PFSK-1 (cell line): ENCODE data around the gene ACAA1.

Experiments
- FOXP2 ChIP-seq: optimal IDR thresholded peaks from 2 replicates; pipeline ENCODE3; 2011; ENCODE audit warnings: borderline replicate concordance, control low read depth, inconsistent platforms; ENCODE audit not compliant: insufficient read depth; ENCODE audit errors: extremely low read length, extremely low read depth
- POLR2AphosphoS5 ChIP-seq: IDR thresholded peaks from 2 replicates; pipeline ENCODE4 v1.6.1; 2012; ENCODE audit warnings: low read depth, mild to moderate bottlenecking, control low read depth, low read length, moderate library complexity
- TF ChIP-seq, protein P1 (sequence below), 2 experiments: IDR thresholded peaks; 2 replicates each; pipeline versions ENCODE4 v1.6.1 to v1.8.0; 2011 to 2012; ENCODE audit warnings: low read depth in 2 of 2, low read length in 2 of 2, control low read depth in 1 of 2, inconsistent platforms in 1 of 2, mild to moderate bottlenecking in 1 of 2, moderate library complexity in 1 of 2; ENCODE audit not compliant: insufficient read depth in 1 of 2

DNA sequence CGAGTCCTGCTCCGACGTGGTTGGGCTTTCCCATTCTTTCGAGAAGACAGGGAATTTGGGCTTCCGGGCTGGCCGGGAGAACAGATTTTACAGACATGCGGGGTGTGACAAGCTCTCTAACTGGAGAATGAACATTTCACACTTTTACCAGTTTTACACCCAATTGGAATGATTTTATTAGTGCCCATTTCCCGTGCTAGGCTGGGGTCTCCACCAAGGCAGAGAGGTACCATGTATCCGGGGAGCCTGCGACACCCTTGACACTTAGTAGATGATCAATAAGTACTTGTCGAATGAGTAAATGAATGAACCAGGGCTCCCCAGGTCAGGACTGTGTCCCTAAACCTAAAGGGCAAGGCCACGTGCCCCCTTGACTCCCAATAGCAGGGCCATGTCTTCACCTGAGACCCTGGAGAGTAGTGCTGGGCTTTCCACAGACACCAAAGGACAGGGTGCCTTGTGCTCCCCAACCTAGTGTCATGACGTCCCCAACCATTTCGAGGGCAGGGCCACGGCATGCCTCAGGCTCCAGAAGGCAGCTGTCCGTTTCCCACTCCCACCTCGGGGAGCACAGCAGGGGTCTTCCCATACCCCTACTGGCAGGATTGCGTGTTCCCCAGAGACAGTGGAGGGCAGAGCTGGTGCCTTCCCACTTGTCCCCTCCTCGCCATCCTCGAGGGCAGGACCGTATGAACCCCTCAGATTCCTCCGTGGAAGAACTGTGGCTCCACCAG lies 855 bp upstream of the ACAA1 start:
- TF ChIP-seq FOXP2, result no peak
- TF ChIP-seq POLR2AphosphoS5, result no peak
- TF ChIP-seq, protein P1, sequence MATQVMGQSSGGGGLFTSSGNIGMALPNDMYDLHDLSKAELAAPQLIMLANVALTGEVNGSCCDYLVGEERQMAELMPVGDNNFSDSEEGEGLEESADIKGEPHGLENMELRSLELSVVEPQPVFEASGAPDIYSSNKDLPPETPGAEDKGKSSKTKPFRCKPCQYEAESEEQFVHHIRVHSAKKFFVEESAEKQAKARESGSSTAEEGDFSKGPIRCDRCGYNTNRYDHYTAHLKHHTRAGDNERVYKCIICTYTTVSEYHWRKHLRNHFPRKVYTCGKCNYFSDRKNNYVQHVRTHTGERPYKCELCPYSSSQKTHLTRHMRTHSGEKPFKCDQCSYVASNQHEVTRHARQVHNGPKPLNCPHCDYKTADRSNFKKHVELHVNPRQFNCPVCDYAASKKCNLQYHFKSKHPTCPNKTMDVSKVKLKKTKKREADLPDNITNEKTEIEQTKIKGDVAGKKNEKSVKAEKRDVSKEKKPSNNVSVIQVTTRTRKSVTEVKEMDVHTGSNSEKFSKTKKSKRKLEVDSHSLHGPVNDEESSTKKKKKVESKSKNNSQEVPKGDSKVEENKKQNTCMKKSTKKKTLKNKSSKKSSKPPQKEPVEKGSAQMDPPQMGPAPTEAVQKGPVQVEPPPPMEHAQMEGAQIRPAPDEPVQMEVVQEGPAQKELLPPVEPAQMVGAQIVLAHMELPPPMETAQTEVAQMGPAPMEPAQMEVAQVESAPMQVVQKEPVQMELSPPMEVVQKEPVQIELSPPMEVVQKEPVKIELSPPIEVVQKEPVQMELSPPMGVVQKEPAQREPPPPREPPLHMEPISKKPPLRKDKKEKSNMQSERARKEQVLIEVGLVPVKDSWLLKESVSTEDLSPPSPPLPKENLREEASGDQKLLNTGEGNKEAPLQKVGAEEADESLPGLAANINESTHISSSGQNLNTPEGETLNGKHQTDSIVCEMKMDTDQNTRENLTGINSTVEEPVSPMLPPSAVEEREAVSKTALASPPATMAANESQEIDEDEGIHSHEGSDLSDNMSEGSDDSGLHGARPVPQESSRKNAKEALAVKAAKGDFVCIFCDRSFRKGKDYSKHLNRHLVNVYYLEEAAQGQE (IDR thresholded peaks at IDR 0.05; ENCODE audit: insufficient read depth in 1 of 2, low read depth in 2 of 2, low read length in 2 of 2), result no peak
